Activated naive CD4-positive, alpha-beta T cell treated with Interleukin-2 at 50 U/mL for 16 hours (primary cell): ENCODE results near the gene TRIM54.
"Not testable (repeated sequence)": the region's sequence is repeated elsewhere in the genome, so short reads cannot be mapped to it uniquely, and the experiment has no call there.

ENCODE experiments used
- DNase-seq: peaks from one replicate; pipeline ENCODE4 v3.0.0-alpha.2; 2020

Gene TRIM54

GRCh38 chr2:27261241-27261925 lies 20.8 kb upstream of the TRIM54 start:
- DNase-seq = no peak

- no peak for DNase-seq
These were observed 20.3 kb upstream of the TRIM54 start for GRCh38 chr2:27261926-27262298.

- DNase-seq = peak; percentile 72
These were observed 19.6 kb upstream of the TRIM54 start, which contains the start of gene SLC30A3 for GRCh38 chr2:27262379-27263286. SLC30A3 (minus strand) TSS chr2:27263047; CDS start chr2:27262906, 141 bp downstream.

- DNase-seq = peak; percentile 12
These were observed 18.7 kb upstream of the TRIM54 start for GRCh38 chr2:27263287-27264252.

- DNase-seq = peak; percentile 22
These were observed 17.9 kb upstream of the TRIM54 start for GRCh38 chr2:27264253-27264752.

- peak; percentile 66 for DNase-seq
These were observed 17.3 kb upstream of the TRIM54 start for GRCh38 chr2:27264753-27265535.

- DNase-seq = no peak
These were observed 16.7 kb upstream of the TRIM54 start for GRCh38 chr2:27265536-27265870.

GRCh38 chr2:27268296-27268695 lies 13.9 kb upstream of the TRIM54 start:
- not testable (repeated sequence) for DNase-seq

GRCh38 chr2:27270131-27270530 lies 12.1 kb upstream of the TRIM54 start:
- no peak for DNase-seq

- no peak for DNase-seq
These were observed 11.6 kb upstream of the TRIM54 start for GRCh38 chr2:27270670-27271069.

GRCh38 chr2:27271631-27272340 lies 10.4 kb upstream of the TRIM54 start:
- no peak for DNase-seq

- not testable (repeated sequence) for DNase-seq
These were observed 9.4 kb upstream of the TRIM54 start for GRCh38 chr2:27272537-27273522.

- DNase-seq = no peak
These were observed 6.7 kb upstream of the TRIM54 start, which contains the start of gene DNAJC5G for GRCh38 chr2:27275211-27276150. DNAJC5G (plus strand) TSS chr2:27275433; CDS start chr2:27276729, 1,296 bp downstream.

- no peak for DNase-seq
These were observed 4.2 kb upstream of the TRIM54 start for GRCh38 chr2:27278010-27278409.

- no peak for DNase-seq
These were observed 1.4 kb upstream of the TRIM54 start for GRCh38 chr2:27280826-27281225.

GRCh38 chr2:27281442-27281841 lies 787 bp upstream of the TRIM54 start:
- DNase-seq = no peak

GRCh38 chr2:27282892-27283291 lies 663 bp downstream of the TRIM54 start:
- DNase-seq = no peak

GRCh38 chr2:27284996-27285395 lies 2.8 kb downstream of the TRIM54 start:
- DNase-seq = no peak

- no peak for DNase-seq
These were observed 3.3 kb downstream of the TRIM54 start for GRCh38 chr2:27285481-27285880.
